NCI-H1436 treated with DMSO at 0.1 percent for 48 hours (cell line): ENCODE results near the gene CLSTN1.

Source experiments
- DNase-seq: peaks from one replicate; lab custom pipeline; 2025; lab: John Stamatoyannopoulos, UW

The CLSTN1 gene

GRCh38 chr1:9730096-9730901 lies 93.5 kb downstream of the CLSTN1 start:
- DNase-seq, result no peak

DNA sequence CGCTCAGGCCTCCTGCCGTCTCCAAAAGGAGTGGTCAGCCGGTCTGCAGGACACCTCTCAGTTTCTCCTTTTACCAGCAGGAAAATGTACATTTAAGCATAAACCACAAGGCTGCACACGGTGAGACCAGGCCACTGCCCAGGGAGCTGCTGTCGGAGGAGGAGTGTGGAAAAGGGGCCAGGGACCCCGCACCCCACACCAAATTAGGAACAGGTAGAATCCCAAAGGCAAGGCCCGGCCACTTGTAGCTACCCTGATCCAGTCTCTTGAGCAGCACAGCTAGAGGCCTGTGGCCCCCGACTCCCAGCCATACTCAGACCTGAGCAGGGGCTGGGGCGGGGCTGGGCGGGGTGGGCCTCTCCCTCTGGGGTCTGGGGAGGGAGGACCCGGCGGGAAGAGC lies 94.2 kb downstream of the CLSTN1 start:
- DNase-seq, result no peak

DNA sequence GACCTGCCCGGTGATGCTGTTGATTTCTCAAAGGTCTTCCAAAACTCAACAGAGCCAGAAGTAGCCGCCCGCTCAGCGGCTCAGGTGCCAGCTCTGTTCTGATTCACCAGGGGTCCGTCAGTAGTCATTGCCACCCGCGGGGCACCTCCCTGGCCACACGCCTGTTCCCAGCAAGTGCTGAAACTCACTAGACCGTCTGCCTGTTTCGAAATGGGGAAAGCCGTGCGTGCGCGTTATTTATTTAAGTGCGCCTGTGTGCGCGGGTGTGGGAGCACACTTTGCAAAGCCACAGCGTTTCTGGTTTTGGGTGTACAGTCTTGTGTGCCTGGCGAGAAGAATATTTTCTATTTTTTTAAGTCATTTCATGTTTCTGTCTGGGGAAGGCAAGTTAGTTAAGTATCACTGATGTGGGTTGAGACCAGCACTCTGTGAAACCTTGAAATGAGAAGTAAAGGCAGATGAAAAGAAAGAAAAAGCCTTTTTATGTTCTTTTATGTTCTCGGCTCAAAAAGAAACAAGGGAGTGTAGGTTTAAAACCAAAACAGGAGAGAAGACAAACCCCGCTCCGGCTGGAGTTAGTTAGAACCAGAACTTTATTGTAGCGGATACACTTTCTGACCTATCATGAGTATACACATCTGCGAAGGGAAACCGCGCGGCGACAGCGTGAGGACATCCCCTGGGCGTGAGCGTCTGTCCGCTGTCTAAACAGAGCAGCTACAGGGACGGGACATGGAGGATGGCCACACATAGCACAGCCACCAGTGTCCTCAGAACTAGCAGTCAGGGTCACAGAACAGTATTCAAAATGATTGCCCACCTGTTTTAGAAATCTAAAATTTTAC lies 95.1 kb downstream of the CLSTN1 start:
- DNase-seq, result no peak

GRCh38 chr1:9726905-9727595 lies 96.7 kb downstream of the CLSTN1 start:
- no peak for DNase-seq

DNA sequence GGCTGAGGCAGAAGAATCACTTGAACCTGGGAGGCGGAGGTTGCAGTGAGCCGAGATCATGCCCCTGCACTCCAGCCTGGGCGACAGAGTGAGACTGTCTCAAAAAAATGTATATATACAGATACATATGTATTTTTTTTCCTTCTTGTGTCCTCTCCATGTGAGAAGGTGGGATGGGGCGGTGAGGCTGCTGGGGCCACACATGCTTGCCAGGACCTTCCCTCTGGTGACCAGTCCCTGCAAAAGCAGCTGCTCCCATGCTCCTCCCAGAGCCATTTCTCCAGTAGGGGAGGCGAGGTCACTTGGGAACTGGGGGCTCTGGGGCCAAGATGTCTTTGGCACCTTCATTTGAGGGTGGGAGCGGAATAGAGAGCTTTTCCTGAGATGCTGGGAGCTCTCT lies 97.4 kb downstream of the CLSTN1 start:
- DNase-seq, result no peak

DNA sequence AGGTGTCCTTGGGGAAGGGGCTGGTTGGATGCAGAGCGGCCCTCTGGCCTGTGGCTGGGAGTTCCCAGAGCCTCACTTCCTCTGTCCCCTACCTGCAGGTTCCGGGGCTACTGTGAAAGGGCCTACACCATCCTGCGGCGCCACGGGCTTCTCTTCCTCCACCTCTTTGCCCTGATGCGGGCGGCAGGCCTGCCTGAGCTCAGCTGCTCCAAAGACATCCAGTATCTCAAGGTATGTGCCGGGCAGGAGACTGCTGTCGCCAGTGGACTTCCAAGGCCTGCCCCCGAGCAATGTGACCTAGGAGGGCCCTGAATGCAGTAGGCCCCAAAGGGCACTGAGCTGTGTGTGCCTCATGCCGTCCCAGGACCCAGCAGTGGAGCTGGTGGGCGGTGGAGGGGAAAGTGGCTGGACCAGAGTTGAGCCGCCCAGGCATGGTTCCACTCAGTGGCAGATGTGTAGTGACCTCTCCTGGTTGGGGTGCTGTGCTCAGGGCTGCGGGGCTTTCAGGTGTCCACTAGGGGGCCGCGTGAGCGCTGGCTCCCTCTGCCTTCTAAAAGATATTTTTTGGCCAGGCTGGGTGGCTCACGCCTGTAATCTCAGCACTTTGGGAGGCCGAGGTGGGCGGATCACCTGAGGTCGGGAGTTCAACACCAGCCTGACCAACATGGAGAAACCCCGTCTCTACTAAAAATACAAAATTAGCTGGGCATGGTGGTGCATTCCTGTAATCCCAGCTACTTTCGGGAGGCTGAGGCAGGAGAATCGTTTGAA lies 98.9 kb downstream of the CLSTN1 start:
- DNase-seq, result no peak

- DNase-seq, result no peak
These were observed 99.8 kb downstream of the CLSTN1 start for GRCh38 chr1:9723926-9724325.

DNA sequence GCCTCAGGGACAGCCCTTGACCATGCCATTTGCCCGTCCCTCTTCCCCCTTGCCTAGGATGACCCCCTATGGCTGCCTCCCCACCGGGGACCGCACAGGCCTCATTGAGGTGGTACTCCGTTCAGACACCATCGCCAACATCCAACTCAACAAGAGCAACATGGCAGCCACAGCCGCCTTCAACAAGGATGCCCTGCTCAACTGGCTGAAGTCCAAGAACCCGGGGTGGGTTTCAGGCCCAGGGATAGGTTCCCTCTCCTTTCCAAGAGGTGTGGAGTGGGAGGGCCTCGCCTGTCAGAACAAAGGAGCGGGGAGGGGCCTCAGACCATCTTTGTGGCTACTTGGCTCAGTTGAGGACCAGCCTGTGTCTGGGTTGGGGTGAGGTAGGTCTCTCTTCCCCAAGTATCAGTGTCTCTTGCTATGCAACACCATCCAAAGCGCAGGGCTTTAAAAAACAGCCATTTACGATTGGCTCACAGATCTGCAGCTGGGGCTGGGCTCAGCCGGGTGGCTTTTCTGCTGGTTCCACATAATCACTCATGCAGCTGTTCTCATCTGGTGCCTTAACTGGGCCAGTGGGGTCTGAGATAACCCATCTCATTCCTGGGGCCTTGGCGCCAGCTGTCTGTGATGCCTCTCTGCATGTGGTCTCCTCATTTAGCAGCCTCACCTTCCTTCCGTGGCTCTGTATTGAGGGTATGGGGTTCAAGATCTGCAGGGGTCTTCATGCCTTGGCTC lies 100.5 kb downstream of the CLSTN1 start:
- DNase-seq, result no peak

- DNase-seq, result no peak
These were observed 101.4 kb downstream of the CLSTN1 start for GRCh38 chr1:9722378-9722749.

GRCh38 chr1:9721606-9722377 lies 102.0 kb downstream of the CLSTN1 start:
- DNase-seq, result no peak

DNA sequence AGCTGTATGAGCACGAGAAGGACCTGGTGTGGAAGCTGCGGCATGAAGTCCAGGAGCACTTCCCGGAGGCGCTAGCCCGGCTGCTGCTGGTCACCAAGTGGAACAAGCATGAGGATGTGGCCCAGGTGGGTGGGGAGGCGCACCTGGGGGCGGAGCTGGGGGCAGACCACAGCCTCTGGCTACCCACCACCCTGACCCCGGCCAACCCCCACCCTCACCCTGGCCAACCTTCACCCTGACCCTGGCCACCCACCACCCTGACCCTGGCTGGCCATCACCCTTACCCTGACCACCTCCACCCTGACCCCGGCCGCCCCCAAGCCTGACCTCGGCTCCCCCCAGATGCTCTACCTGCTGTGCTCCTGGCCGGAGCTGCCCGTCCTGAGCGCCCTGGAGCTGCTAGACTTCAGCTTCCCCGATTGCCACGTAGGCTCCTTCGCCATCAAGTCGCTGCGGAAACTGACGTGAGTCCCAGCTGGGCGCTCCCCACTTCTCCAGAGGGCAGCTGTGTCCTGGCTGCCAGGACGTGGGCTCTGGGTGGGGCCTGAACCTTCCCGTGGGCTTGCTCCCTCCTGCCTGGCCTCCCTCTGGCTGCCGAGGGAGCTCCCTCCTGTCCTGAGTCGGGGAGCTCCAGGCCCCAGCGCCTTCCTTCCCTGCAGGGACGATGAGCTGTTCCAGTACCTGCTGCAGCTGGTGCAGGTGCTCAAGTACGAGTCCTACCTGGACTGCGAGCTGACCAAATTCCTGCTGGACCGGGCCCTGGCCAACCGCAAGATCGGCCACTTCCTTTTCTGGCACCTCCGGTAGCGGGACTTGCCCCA lies 102.8 kb downstream of the CLSTN1 start:
- DNase-seq, result no peak

- DNase-seq, result no peak
These were observed 103.6 kb downstream of the CLSTN1 start for GRCh38 chr1:9719978-9720722.

DNA sequence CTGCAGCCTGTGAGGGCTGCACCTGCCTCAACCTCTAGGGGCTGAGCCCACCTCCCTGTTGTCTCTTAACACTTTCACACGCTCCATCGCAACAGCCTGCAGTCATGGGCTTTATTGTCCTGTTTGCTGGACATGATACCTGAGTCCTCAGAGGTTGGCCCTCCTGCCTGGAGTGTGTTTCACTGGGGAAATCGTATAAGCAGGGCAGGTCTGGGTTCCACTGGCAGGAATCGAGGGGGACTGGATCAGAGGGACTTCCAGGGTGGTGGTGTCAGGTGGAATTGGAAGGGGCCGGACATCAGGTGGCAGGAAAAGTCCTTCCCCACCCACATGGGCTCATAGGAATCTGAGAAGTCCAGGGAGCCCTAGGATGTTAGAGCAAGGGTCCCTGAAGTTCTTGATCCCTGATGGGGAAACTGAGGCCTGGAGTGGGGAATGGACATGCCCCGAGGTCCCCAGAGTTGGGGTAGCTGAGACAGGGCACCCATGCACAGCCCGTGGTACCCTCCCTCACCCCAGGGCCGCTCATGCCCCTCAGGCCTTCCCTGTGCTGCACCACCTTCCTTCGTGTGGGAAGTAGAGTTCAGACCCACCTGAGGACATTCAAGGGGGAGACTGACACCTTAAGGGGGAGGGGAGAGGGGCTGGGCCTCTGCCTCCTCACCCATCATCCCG lies 105.6 kb downstream of the CLSTN1 start:
- no peak for DNase-seq

GRCh38 chr1:9717193-9718005 lies 106.4 kb downstream of the CLSTN1 start:
- DNase-seq, result no peak

DNA sequence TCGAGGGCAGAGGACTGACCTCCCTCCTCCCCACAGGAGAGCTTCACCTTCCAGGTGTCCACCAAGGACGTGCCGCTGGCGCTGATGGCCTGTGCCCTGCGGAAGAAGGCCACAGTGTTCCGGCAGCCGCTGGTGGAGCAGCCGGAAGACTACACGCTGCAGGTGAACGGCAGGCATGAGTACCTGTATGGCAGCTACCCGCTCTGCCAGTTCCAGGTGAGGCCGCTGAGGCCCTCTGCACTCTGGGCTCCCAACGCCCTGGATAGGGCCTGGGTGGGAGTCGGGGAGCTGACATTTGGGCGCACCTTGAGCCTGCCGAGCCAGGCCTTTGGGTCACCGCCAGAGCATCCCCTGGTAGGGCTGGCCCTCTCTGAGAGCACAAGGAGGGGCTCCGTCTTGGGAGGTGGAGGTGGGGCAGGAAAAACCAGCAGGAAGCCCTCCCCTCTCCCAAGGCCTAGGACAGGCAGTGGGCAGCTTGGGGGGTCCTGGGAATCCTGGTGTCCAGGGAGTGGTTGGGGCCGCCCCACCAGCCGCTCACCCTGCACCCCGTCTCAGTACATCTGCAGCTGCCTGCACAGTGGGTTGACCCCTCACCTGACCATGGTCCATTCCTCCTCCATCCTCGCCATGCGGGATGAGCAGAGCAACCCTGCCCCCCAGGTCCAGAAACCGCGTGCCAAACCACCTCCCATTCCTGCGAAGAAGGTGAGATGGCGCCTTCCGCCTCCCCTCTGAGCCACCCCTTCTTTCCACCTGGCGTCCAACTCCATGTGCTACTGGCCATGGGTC lies 107.2 kb downstream of the CLSTN1 start:
- DNase-seq, result no peak

- no peak for DNase-seq
These were observed 108.1 kb downstream of the CLSTN1 start for GRCh38 chr1:9715536-9716226.
